ENCODE data around the gene TRIM45.

The TRIM45 gene

GRCh38 chr1:117146575-117147340 lies 25.2 kb upstream of the TRIM45 start:
- DNase-seq, result peak; percentile 25
- Histone ChIP-seq H3K4me3 (ENCODE audit: low read depth, low read length) (no peak overlapping the region), H3K9me3 (ENCODE audit: severe bottlenecking) (no peaks in the 10 kb centered on the region), H3K27ac (no peak overlapping the region), H3K27me3 (ENCODE audit: insufficient read depth, low read depth, severe bottlenecking) (no peaks in the 10 kb centered on the region), H3K36me3 (no peaks in the 10 kb centered on the region)
- no peak for TF ChIP-seq CTCF (IDR thresholded peaks at IDR 0.05; ENCODE audit: low read depth, low read length)

GRCh38 chr1:117146072-117146471 lies 24.5 kb upstream of the TRIM45 start:
- Histone ChIP-seq H3K36me3 (no peaks in the 10 kb centered on the region), H3K27me3 (ENCODE audit: insufficient read depth, low read depth, severe bottlenecking) (no peaks in the 10 kb centered on the region), H3K27ac (no peak overlapping the region), H3K4me3 (ENCODE audit: low read depth, low read length) (no peak overlapping the region), H3K9me3 (ENCODE audit: severe bottlenecking) (no peaks in the 10 kb centered on the region)
- TF ChIP-seq CTCF (IDR thresholded peaks at IDR 0.05; ENCODE audit: low read depth, low read length), result no peak
- DNase-seq, result no peak

- no peaks in the 10 kb centered on the region for H3K9me3 ChIP-seq (ENCODE audit: severe bottlenecking)
- no peak for TF ChIP-seq CTCF (IDR thresholded peaks at IDR 0.05; ENCODE audit: low read depth, low read length)
- no peak overlapping the region for H3K27ac ChIP-seq
- no peaks in the 10 kb centered on the region for H3K27me3 ChIP-seq (ENCODE audit: insufficient read depth, low read depth, severe bottlenecking)
- H3K4me3 ChIP-seq (ENCODE audit: low read depth, low read length), result no peak overlapping the region
- no peak for DNase-seq
- no peaks in the 10 kb centered on the region for H3K36me3 ChIP-seq
Measured at GRCh38 chr1:117143871-117144270, 22.3 kb upstream of the TRIM45 start.

GRCh38 chr1:117143172-117143571 lies 21.6 kb upstream of the TRIM45 start:
- Histone ChIP-seq H3K4me3 (ENCODE audit: low read depth, low read length) (no peak overlapping the region), H3K27ac (no peak overlapping the region), H3K27me3 (ENCODE audit: insufficient read depth, low read depth, severe bottlenecking) (no peaks in the 10 kb centered on the region), H3K36me3 (no peaks in the 10 kb centered on the region), H3K9me3 (ENCODE audit: severe bottlenecking) (no peaks in the 10 kb centered on the region)
- no peak for TF ChIP-seq CTCF (IDR thresholded peaks at IDR 0.05; ENCODE audit: low read depth, low read length)
- no peak for DNase-seq

GRCh38 chr1:117142200-117142599 lies 20.7 kb upstream of the TRIM45 start:
- no peaks in the 10 kb centered on the region for H3K9me3 ChIP-seq (ENCODE audit: severe bottlenecking)
- H3K4me3 ChIP-seq (ENCODE audit: low read depth, low read length), result no peak overlapping the region
- H3K27ac ChIP-seq, result no peak overlapping the region
- H3K27me3 ChIP-seq (ENCODE audit: insufficient read depth, low read depth, severe bottlenecking), result no peaks in the 10 kb centered on the region
- no peak for DNase-seq
- no peak for TF ChIP-seq CTCF (IDR thresholded peaks at IDR 0.05; ENCODE audit: low read depth, low read length)
- no peaks in the 10 kb centered on the region for H3K36me3 ChIP-seq

- DNase-seq, result no peak
- Histone ChIP-seq H3K9me3 (ENCODE audit: severe bottlenecking) (no peaks in the 10 kb centered on the region), H3K27me3 (ENCODE audit: insufficient read depth, low read depth, severe bottlenecking) (no peaks in the 10 kb centered on the region)
Measured at GRCh38 chr1:117138561-117138960, 17.0 kb upstream of the TRIM45 start.

More at GRCh38 chr1:117138561-117138960, 17.0 kb upstream of the TRIM45 start:
- TF ChIP-seq CTCF (IDR thresholded peaks at IDR 0.05; ENCODE audit: low read depth, low read length), result no peak
- Histone ChIP-seq H3K36me3 (no peaks in the 10 kb centered on the region), H3K4me3 (ENCODE audit: low read depth, low read length) (no peak overlapping the region), H3K27ac (no peak overlapping the region)
